Astrocyte (in vitro differentiated cells and primary cell): ENCODE measurements around the gene FBXL16. TPM values are rescaled to one million over a fixed set of nuclear protein-coding genes. Genes with fewer than 3 reads are reported as not detected.
"Not testable (repeated sequence)": the region's sequence is repeated elsewhere in the genome, so short reads cannot be mapped to it uniquely, and the experiment has no call there.

ENCODE experiments used
- DNase-seq: peaks from one replicate; pipeline ENCODE4 v3.0.0-alpha.2; 2010; ENCODE audit warnings: low read depth
- FAIRE-seq: peaks from 2 replicates; lab custom pipeline; 2011; peaks lifted over from hg19 to GRCh38; lab: Jason Lieb, UNC
- H2AFZ ChIP-seq: 2 replicates; pipeline ENCODE4 v1.6.0; 2012; ENCODE audit warnings: low read depth, low read length, inconsistent platforms
- H3K27ac ChIP-seq: 2 replicates; pipeline ENCODE4 v1.5.1; 2011; ENCODE audit warnings: low read depth, low read length, inconsistent platforms
- H3K27me3 ChIP-seq: 2 replicates; pipeline ENCODE4 v1.6.0; 2011; ENCODE audit warnings: low read length, inconsistent platforms; ENCODE audit not compliant: insufficient read depth
- H3K36me3 ChIP-seq: 2 replicates; pipeline ENCODE4 v1.5.1; 2011; ENCODE audit warnings: low read length, inconsistent platforms; ENCODE audit not compliant: insufficient read depth
- H3K4me1 ChIP-seq: 2 replicates; pipeline ENCODE4 v1.5.1; 2011; ENCODE audit warnings: low read length, inconsistent platforms; ENCODE audit not compliant: insufficient read depth
- H3K4me2 ChIP-seq: 2 replicates; pipeline ENCODE4 v1.6.0; 2012; ENCODE audit warnings: low read length, inconsistent platforms
- H3K4me3 ChIP-seq: 2 replicates; pipeline ENCODE4 v1.5.1; 2011; ENCODE audit warnings: low read depth, mild to moderate bottlenecking, low read length, inconsistent platforms; ENCODE audit not compliant: insufficient read depth
- H3K79me2 ChIP-seq: 2 replicates; pipeline ENCODE4 v1.6.0; 2012; ENCODE audit warnings: mild to moderate bottlenecking, low read length, inconsistent platforms; ENCODE audit not compliant: insufficient read depth
- H3K9ac ChIP-seq: 2 replicates; pipeline ENCODE4 v1.6.0; 2012; ENCODE audit warnings: mild to moderate bottlenecking, low read length, inconsistent platforms
- H3K9me3 ChIP-seq: 2 replicates; pipeline ENCODE4 v1.5.1; 2012; ENCODE audit warnings: low read depth, mild to moderate bottlenecking, low read length, inconsistent platforms; ENCODE audit not compliant: insufficient read depth
- H4K20me1 ChIP-seq: 2 replicates; pipeline ENCODE4 v1.6.0; 2012; ENCODE audit warnings: low read length, inconsistent platforms; ENCODE audit not compliant: insufficient read depth
- H3K27ac Mint-ChIP-seq: one replicate; pipeline ENCODE4 v1.8.0; 2021; ENCODE audit warnings: mild to moderate bottlenecking, mixed read lengths; ENCODE audit not compliant: unreplicated experiment
- H3K27me3 Mint-ChIP-seq: one replicate; pipeline ENCODE4 v1.8.0; 2021; ENCODE audit warnings: low read depth, mixed read lengths; ENCODE audit not compliant: unreplicated experiment
- H3K36me3 Mint-ChIP-seq: one replicate; pipeline ENCODE4 v1.8.0; 2021; ENCODE audit warnings: low read depth, mixed read lengths; ENCODE audit not compliant: unreplicated experiment
- H3K4me1 Mint-ChIP-seq: one replicate; pipeline ENCODE4 v1.8.0; 2021; ENCODE audit warnings: low read depth, mixed read lengths; ENCODE audit not compliant: unreplicated experiment
- H3K4me3 Mint-ChIP-seq: one replicate; pipeline ENCODE4 v1.8.0; 2021; ENCODE audit warnings: mild to moderate bottlenecking, moderate library complexity, mixed read lengths; ENCODE audit not compliant: unreplicated experiment
- H3K9me3 Mint-ChIP-seq: one replicate; pipeline ENCODE4 v1.8.0; 2021; ENCODE audit warnings: mild to moderate bottlenecking, mixed read lengths; ENCODE audit not compliant: unreplicated experiment
- EZH2 ChIP-seq: IDR thresholded peaks from 2 replicates; pipeline ENCODE4 v1.6.1; 2012; ENCODE audit warnings: mild to moderate bottlenecking, low read length, inconsistent platforms; ENCODE audit not compliant: insufficient read depth
- total RNA-seq: library from RNA; stranded (reverse); gene quantifications from 2 replicates; pipeline ENCODE4 v1.2.1, GENCODE V29; 2021
- TF ChIP-seq, protein P1 (sequence below): IDR thresholded peaks from 2 replicates; pipeline ENCODE4 v1.5.1; 2011; ENCODE audit warnings: low read depth, mild to moderate bottlenecking, inconsistent platforms, low read length, moderate library complexity; ENCODE audit not compliant: insufficient read depth

FBXL16 gene
- total RNA-seq, 1 donor from 2014 or later, result 5.2 TPM

DNA sequence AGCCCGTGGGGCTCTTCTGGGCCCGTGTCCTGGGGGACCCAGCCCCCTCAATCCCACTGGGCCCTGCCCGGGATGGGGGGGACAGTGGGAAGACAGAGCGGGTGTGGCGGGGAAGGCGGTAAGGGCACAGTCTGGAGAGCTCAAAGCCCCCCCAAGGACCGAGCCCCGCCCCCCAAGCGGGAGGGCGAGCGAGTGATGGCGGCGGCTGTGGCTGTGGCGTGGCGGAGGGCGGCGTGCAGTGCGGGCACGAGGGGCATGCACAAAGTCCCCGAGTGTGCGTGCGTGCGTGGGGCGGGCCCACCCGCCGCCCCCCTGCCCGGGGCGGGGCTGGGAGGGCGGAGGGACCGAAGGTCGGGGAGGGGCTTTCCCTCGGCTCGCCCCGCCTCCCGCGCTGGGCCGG is 11.8 kb downstream of the FBXL16 start:
- Mint-ChIP-seq H3K4me3 (no peak overlapping the region), H3K27me3 (peaks cover 34% of the 10 kb centered on the region), H3K4me1 (peaks cover 2% of the 10 kb centered on the region), H3K36me3 (no peaks in the 10 kb centered on the region), H3K27ac (no peak overlapping the region), H3K9me3 (no peaks in the 10 kb centered on the region)
- no peak overlapping the region for H3K9ac ChIP-seq
- no peak overlapping the region for H3K4me2 ChIP-seq
- peaks cover 12% of the 10 kb centered on the region for H3K79me2 ChIP-seq
- DNase-seq (no peak), FAIRE-seq (no peak)
- no peaks in the 10 kb centered on the region for H3K9me3 ChIP-seq
- no peak overlapping the region for H3K27ac ChIP-seq
- no peak overlapping the region for H3K4me3 ChIP-seq
- H3K4me1 ChIP-seq, result peaks cover 5% of the 10 kb centered on the region
- H3K36me3 ChIP-seq, result no peaks in the 10 kb centered on the region
- no peaks in the 10 kb centered on the region for H4K20me1 ChIP-seq
- H2AFZ ChIP-seq, result no peak overlapping the region
- H3K27me3 ChIP-seq, result peaks cover 13% of the 10 kb centered on the region
- TF ChIP-seq EZH2, result peak; percentile 1
- TF ChIP-seq, protein P1, sequence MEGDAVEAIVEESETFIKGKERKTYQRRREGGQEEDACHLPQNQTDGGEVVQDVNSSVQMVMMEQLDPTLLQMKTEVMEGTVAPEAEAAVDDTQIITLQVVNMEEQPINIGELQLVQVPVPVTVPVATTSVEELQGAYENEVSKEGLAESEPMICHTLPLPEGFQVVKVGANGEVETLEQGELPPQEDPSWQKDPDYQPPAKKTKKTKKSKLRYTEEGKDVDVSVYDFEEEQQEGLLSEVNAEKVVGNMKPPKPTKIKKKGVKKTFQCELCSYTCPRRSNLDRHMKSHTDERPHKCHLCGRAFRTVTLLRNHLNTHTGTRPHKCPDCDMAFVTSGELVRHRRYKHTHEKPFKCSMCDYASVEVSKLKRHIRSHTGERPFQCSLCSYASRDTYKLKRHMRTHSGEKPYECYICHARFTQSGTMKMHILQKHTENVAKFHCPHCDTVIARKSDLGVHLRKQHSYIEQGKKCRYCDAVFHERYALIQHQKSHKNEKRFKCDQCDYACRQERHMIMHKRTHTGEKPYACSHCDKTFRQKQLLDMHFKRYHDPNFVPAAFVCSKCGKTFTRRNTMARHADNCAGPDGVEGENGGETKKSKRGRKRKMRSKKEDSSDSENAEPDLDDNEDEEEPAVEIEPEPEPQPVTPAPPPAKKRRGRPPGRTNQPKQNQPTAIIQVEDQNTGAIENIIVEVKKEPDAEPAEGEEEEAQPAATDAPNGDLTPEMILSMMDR, result no peak

DNA sequence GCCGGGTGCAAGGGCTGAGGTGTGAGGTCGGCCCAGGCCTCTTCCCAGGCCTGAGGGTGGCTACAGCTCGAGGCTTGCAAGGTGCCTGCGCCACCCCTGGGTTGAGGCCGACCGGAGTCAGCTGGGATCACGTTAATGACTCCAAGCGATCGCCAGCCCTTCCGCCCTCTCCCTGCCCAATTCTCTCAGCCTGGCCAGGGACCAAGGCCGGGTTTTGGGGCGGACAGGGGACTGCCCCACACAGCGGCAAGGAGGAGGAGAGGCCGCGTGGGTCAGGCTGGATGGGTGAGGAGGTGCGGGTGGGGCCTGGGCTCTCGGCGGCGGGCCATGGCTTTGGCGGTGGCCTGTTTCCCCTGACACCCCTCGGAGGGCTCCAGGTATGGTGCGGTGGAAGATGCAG is 12.2 kb downstream of the FBXL16 start:
- no peaks in the 10 kb centered on the region for H3K36me3 Mint-ChIP-seq
- Histone ChIP-seq H3K36me3 (no peaks in the 10 kb centered on the region), H3K79me2 (peaks cover 14% of the 10 kb centered on the region), H3K9me3 (no peaks in the 10 kb centered on the region), H3K9ac (no peak overlapping the region), H2AFZ (no peak overlapping the region), H3K4me3 (no peak overlapping the region), H3K27ac (no peak overlapping the region), H3K27me3 (peaks cover 12% of the 10 kb centered on the region), H3K4me2 (no peak overlapping the region), H3K4me1 (peaks cover 5% of the 10 kb centered on the region), H4K20me1 (no peaks in the 10 kb centered on the region)
- DNase-seq (no peak), FAIRE-seq (no peak)
- peak; percentile 72 for TF ChIP-seq EZH2
- TF ChIP-seq, protein P1, result no peak
- no peaks in the 10 kb centered on the region for H3K9me3 Mint-ChIP-seq
- peaks cover 32% of the 10 kb centered on the region for H3K27me3 Mint-ChIP-seq
- H3K4me1 Mint-ChIP-seq, result peaks cover 2% of the 10 kb centered on the region
- no peak overlapping the region for H3K4me3 Mint-ChIP-seq
- no peak overlapping the region for H3K27ac Mint-ChIP-seq

DNA sequence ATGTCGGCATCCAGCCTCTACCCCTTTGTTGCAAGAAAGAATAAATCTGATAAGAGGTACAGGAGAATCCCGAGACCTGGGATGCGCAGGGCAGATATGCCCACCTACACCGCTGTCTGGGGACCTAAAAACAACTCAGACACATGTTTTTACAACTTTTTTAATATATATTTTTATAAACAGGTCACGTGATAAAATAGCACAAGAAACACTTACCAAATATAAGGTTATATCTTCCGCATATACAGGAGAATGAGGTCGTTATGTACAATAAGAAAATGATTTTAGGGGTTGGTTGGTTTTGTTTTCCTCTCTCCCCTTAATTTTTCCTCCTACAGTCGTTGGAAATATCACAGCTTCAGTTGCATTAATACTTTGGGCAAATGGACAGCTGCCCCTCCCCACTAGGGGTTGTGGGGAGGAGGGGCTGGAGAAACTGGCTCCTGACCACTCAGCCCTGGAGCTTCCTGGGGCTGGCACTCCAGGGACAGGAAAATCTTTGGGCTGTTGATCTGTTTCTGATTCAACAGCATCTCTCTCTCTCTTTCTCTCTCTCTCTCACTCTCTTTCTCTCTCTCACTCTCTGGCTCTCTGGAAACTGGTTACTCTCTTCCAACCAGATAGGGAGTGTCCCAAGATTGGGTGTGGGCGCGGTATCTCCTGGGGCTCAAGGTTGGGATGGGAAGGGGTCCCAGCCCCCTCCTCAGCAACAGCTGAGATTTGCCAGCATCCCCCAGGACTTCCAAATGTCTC is 13.1 kb downstream of the FBXL16 start:
- no peak overlapping the region for H3K27ac ChIP-seq
- FAIRE-seq (no peak), DNase-seq (no peak)
- Mint-ChIP-seq H3K36me3 (peaks cover 2% of the 10 kb centered on the region), H3K9me3 (no peaks in the 10 kb centered on the region), H3K4me1 (peaks cover 2% of the 10 kb centered on the region), H3K27me3 (peaks cover 25% of the 10 kb centered on the region), H3K27ac (no peak overlapping the region), H3K4me3 (peak overlapping the region; percentile 50)
- H3K27me3 ChIP-seq, result peaks cover 10% of the 10 kb centered on the region
- peaks cover 5% of the 10 kb centered on the region for H3K4me1 ChIP-seq
- H3K4me2 ChIP-seq, result no peak overlapping the region
- no peaks in the 10 kb centered on the region for H3K9me3 ChIP-seq
- no peaks in the 10 kb centered on the region for H3K36me3 ChIP-seq
- peaks cover 19% of the 10 kb centered on the region for H3K79me2 ChIP-seq
- H4K20me1 ChIP-seq, result no peaks in the 10 kb centered on the region
- no peak overlapping the region for H2AFZ ChIP-seq
- TF ChIP-seq, protein P1, result no peak
- no peak for TF ChIP-seq EZH2
- no peak overlapping the region for H3K4me3 ChIP-seq
- H3K9ac ChIP-seq, result no peak overlapping the region

DNA sequence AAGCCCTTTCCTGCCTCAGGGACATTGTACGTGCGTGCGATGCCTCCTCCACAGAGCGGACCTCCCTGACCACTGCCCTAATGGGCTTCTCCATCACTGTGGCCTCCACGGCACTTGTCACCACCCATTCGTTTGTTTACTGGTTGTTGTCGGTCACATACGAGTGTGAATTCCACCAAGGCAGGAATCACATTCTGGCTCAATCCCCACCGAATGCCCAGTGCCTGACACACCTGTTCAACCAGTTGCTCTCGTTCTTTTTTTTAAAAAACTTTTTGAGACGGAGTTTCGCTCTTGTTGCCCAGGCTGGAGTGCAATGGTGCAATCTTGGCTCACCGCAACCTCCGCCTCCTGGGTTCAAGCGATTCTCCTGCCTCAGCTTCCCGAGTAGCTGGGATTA is 14.4 kb downstream of the FBXL16 start:
- not testable (repeated sequence) for H3K27me3 ChIP-seq, H3K36me3 Mint-ChIP-seq, DNase-seq, H3K4me2 ChIP-seq, H3K4me1 ChIP-seq, H4K20me1 ChIP-seq, H3K27ac ChIP-seq, H2AFZ ChIP-seq, FAIRE-seq, H3K27ac Mint-ChIP-seq, H3K4me3 ChIP-seq, H3K9me3 Mint-ChIP-seq, H3K4me1 Mint-ChIP-seq, H3K9me3 ChIP-seq, H3K9ac ChIP-seq, H3K36me3 ChIP-seq
- H3K4me3 Mint-ChIP-seq, result peak overlapping the region; percentile 89
- peaks cover 28% of the 10 kb centered on the region for H3K79me2 ChIP-seq
- H3K27me3 Mint-ChIP-seq, result peaks cover 20% of the 10 kb centered on the region
